K562 (cell line): ENCODE results near the gene UBE2H. TPM values are rescaled to one million over a fixed set of nuclear protein-coding genes. Genes with fewer than 3 reads are reported as not detected.

Experiments used
- GATA2 ChIP-seq: sonication (generic); formaldehyde crosslinking; IDR thresholded peaks from 2 replicates; pipeline ENCODE4 v1.4.0; 2020; ENCODE audit warnings: mild to moderate bottlenecking, missing genetic modification reagents
- HNRNPL ChIP-seq: fragments of 200-400 bp; formaldehyde crosslinking; IDR thresholded peaks from 2 replicates; pipeline ENCODE4 v1.6.1; 2017; ENCODE audit warnings: low read depth, mild to moderate bottlenecking, low read length
- ILF3 ChIP-seq: fragments of 450-650 bp; IDR thresholded peaks from 2 replicates; pipeline ENCODE4 v1.6.1; 2018; ENCODE audit warnings: antibody characterized with exemption, mild to moderate bottlenecking, moderate library complexity, borderline replicate concordance
- MEF2A ChIP-seq: IDR thresholded peaks from 2 replicates; pipeline ENCODE4 v1.6.1; 2011; ENCODE audit warnings: low read depth, mild to moderate bottlenecking, low read length, moderate library complexity; ENCODE audit not compliant: control insufficient read depth
- MYC ChIP-seq, 2 experiments: fragments of 250-450 bp in 1 of 2; sonication (Bioruptor Pico) in 1 of 2; IDR thresholded peaks; 2 replicates each; pipeline versions ENCODE4 v1.5.1 to v1.6.1; 2012 to 2021; ENCODE audit warnings: low read depth in 2 of 2, borderline replicate concordance in 1 of 2, improper control_type of control experiment in 1 of 2, low read length in 1 of 2, mild to moderate bottlenecking in 1 of 2, moderate library complexity in 1 of 2
- NBN ChIP-seq: fragments of 450-650 bp; IDR thresholded peaks from 2 replicates; pipeline ENCODE4 v1.6.1; 2016; ENCODE audit warnings: low read depth, mild to moderate bottlenecking
- NCOA6 ChIP-seq: fragments of 450-650 bp; IDR thresholded peaks from 2 replicates; pipeline ENCODE4 v1.6.1; 2017; ENCODE audit warnings: mild to moderate bottlenecking
- NFE2 ChIP-seq: IDR thresholded peaks from 2 replicates; pipeline ENCODE4 v1.6.1; 2014; ENCODE audit warnings: antibody characterized with exemption, low read depth
- RCOR1 ChIP-seq, 2 experiments: IDR thresholded peaks; 2 replicates each; pipeline ENCODE4 v1.6.1; 2012; ENCODE audit warnings: low read depth in 2 of 2, low read length in 2 of 2, borderline replicate concordance in 1 of 2, improper control_type of control experiment in 1 of 2
- RNF2 ChIP-seq: sonication (generic); IDR thresholded peaks from 2 replicates; pipeline ENCODE4 v1.6.1; 2016
- SMARCA4 ChIP-seq: fragments of 450-650 bp; IDR thresholded peaks from 2 replicates; pipeline ENCODE4 v1.6.1; 2016
- SNIP1 ChIP-seq: fragments of 450-650 bp; IDR thresholded peaks from 2 replicates; pipeline ENCODE4 v1.7.1; 2017; ENCODE audit warnings: low read depth, mild to moderate bottlenecking
- TARDBP ChIP-seq: fragments of 450-650 bp; IDR thresholded peaks from 2 replicates; pipeline ENCODE4 v1.6.1; 2016
- TCFL5 ChIP-seq: fragments of 250-450 bp; sonication (Bioruptor Pico); conservative IDR thresholded peaks from 2 replicates; pipeline ENCODE4 v1.6.1; 2021; ENCODE audit warnings: mild to moderate bottlenecking, moderate library complexity, matching md5 sums
- USF1 ChIP-seq: sonication (generic); formaldehyde crosslinking; IDR thresholded peaks from 2 replicates; pipeline ENCODE4 v1.9.0; 2022; ENCODE audit warnings: mild to moderate bottlenecking, missing genetic modification reagents
- YY1 ChIP-seq, 3 experiments: IDR thresholded peaks; 2 replicates each; pipeline ENCODE4 v1.6.1; 2011; ENCODE audit warnings: low read length in 2 of 3, mild to moderate bottlenecking in 2 of 3, moderate library complexity in 2 of 3, borderline replicate concordance in 1 of 3, control low read depth in 1 of 3, low read depth in 1 of 3; ENCODE audit not compliant: insufficient read depth in 3 of 3, insufficient replicate concordance in 2 of 3, control insufficient read depth in 1 of 3, insufficient read length in 1 of 3; ENCODE audit errors: extremely low read depth in 1 of 3
- ZBTB11 ChIP-seq, 3 experiments: fragments of 200-800 bp in 1 of 3; fragments of 250-450 bp in 1 of 3; fragments of 450-650 bp in 1 of 3; sonication (Bioruptor Pico) in 1 of 3; sonication (Bioruptor generic) in 1 of 3; formaldehyde crosslinking in 1 of 3; IDR thresholded peaks; 2 replicates each; pipeline versions ENCODE4 v1.6.1 to v1.8.0; 2016 to 2022; ENCODE audit warnings: mild to moderate bottlenecking in 2 of 3, missing genetic modification characterization in 2 of 3, missing compliant biosample characterization in 1 of 3, moderate library complexity in 1 of 3
- ZNF175 ChIP-seq: fragments of 200-800 bp; sonication (Bioruptor generic); IDR thresholded peaks from 2 replicates; pipeline ENCODE4 v1.6.1; 2016; ENCODE audit warnings: low read depth, mild to moderate bottlenecking, missing genetic modification characterization, missing compliant biosample characterization
- ZNF324 ChIP-seq: fragments of 250-450 bp; sonication (Bioruptor Pico); IDR thresholded peaks from 2 replicates; pipeline ENCODE4 v1.4.0; 2020; ENCODE audit warnings: mild to moderate bottlenecking
- ZNF589 ChIP-seq: fragments of 200-800 bp; sonication (Bioruptor generic); IDR thresholded peaks from 2 replicates; pipeline ENCODE4 v1.6.1; 2016; ENCODE audit warnings: low read depth, missing genetic modification characterization, missing compliant biosample characterization
- ZNF75A ChIP-seq: fragments of 450-650 bp; formaldehyde crosslinking; IDR thresholded peaks from 2 replicates; pipeline ENCODE4 v1.4.0; 2020; ENCODE audit warnings: mild to moderate bottlenecking
- ZNF766 ChIP-seq: fragments of 200-800 bp; sonication (Bioruptor generic); conservative IDR thresholded peaks from 2 replicates; pipeline ENCODE4 v1.6.1; 2016; ENCODE audit warnings: missing genetic modification characterization, missing compliant biosample characterization
- ZZZ3 ChIP-seq: fragments of 450-650 bp; IDR thresholded peaks from 2 replicates; pipeline ENCODE4 v1.6.1; 2016; ENCODE audit warnings: antibody characterized with exemption, mild to moderate bottlenecking, moderate library complexity
- polyA plus RNA-seq, 8 experiments: library from polyadenylated mRNA; depleted of rRNA in 4 of 8; stranded (reverse) in 5 of 8; unstranded in 3 of 8; fragments of >200 nt; fragmentation: Nextera tagmentation in 2 of 8; fragmentation: Illumina TruSeq in 1 of 8; extraction: Ambion mirVana in 2 of 8; extraction: Trizol in 1 of 8; gene quantifications; 2 replicates each; pipeline versions ENCODE4 v1.2.1 to v1.2.3, GENCODE V29; 2011 to 2014; ENCODE audit warnings: inconsistent platforms in 1 of 8, missing spikeins in 1 of 8
- total RNA-seq, 7 experiments: library from RNA; depleted of rRNA in 6 of 7; stranded (reverse); fragments of >200 nt in 6 of 7; fragmentation: Illumina TruSeq in 2 of 7; extraction: Trizol in 2 of 7; gene quantifications; 2 replicates each; pipeline versions ENCODE4 v1.2.1 to v1.2.3, GENCODE V29; 2011 to 2021; ENCODE audit warnings: low replicate concordance in 1 of 7
- TF ChIP-seq, protein P1 (sequence below), 2 experiments: fragments of 200-800 bp in 1 of 2; sonication (Bioruptor generic) in 1 of 2; sonication (generic) in 1 of 2; formaldehyde crosslinking in 1 of 2; IDR thresholded peaks in 1 of 2; conservative IDR thresholded peaks in 1 of 2; 2 replicates each; pipeline versions ENCODE4 v1.5.0 to v1.6.1; 2016 to 2020; ENCODE audit warnings: missing compliant biosample characterization in 1 of 2, missing genetic modification characterization in 1 of 2, missing genetic modification reagents in 1 of 2

Gene UBE2H
- total and polyA plus RNA-seq, 9 of the 15 experiments (the other 6 are each of a cell fraction or from before 2014, with no cell fraction given), result 6.3 to 33.0 (median 13.3) TPM

- TF ChIP-seq ZBTB11 (CRISPR knock-in tag; IDR thresholded peaks at IDR 0.05), result 0 out of 6 replicates have a peak, but pooled peaks of 1 of the 3 experiments have one; percentile 4
- no peak for TF ChIP-seq MYC (IDR thresholded peaks at IDR 0.05; ENCODE audit: low read depth, low read length)
- no peak for TF ChIP-seq MYC (CRISPR knock-in tag; IDR thresholded peaks at IDR 0.05; ENCODE audit: borderline replicate concordance, low read depth)
- TF ChIP-seq ZNF324 (CRISPR knock-in tag), result no peak
- TF ChIP-seq HNRNPL, result no peak
- TF ChIP-seq RNF2, result no peak
- no peak for TF ChIP-seq ILF3
- TF ChIP-seq ZNF766 (CRISPR knock-in tag), result peak; percentile 74
- 0 out of 2 replicates have a peak, but pooled peaks have one; percentile 34 for TF ChIP-seq ZNF75A
- no peak for TF ChIP-seq NBN
- no peak for TF ChIP-seq SMARCA4
- no peak for TF ChIP-seq SNIP1
- TF ChIP-seq TCFL5 (CRISPR knock-in tag), result no peak
- TF ChIP-seq TARDBP, result no peak
- TF ChIP-seq MEF2A, result no peak
- TF ChIP-seq ZNF589 (CRISPR knock-in tag), result no peak
- TF ChIP-seq USF1, result no peak
- TF ChIP-seq, protein P1, sequence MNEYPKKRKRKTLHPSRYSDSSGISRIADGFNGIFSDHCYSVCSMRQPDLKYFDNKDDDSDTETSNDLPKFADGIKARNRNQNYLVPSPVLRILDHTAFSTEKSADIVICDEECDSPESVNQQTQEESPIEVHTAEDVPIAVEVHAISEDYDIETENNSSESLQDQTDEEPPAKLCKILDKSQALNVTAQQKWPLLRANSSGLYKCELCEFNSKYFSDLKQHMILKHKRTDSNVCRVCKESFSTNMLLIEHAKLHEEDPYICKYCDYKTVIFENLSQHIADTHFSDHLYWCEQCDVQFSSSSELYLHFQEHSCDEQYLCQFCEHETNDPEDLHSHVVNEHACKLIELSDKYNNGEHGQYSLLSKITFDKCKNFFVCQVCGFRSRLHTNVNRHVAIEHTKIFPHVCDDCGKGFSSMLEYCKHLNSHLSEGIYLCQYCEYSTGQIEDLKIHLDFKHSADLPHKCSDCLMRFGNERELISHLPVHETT (CRISPR knock-in tag; conservative IDR thresholded peaks at IDR 0.05 in 1 of 2, IDR thresholded peaks at IDR 0.05 in 1 of 2), result no peak
- 0 out of 2 replicates have a peak, but pooled peaks have one; percentile 23 for TF ChIP-seq ZNF175 (CRISPR knock-in tag)
- no peak for TF ChIP-seq NFE2
- TF ChIP-seq RCOR1 (IDR thresholded peaks at IDR 0.05; ENCODE audit: borderline replicate concordance in 1 of 2, low read depth in 2 of 2, low read length in 2 of 2), result no peak
- TF ChIP-seq ZZZ3, result no peak
- no peak for TF ChIP-seq YY1 (IDR thresholded peaks at IDR 0.05; ENCODE audit: borderline replicate concordance in 1 of 3, control insufficient read depth in 1 of 3, extremely low read depth in 1 of 3, insufficient read depth in 3 of 3, insufficient read length in 1 of 3, insufficient replicate concordance in 2 of 3, low read depth in 1 of 3, low read length in 2 of 3)
- no peak for TF ChIP-seq NCOA6
- TF ChIP-seq GATA2 (CRISPR knock-in tag), result 0 out of 2 replicates have a peak, but pooled peaks have one; percentile 39
Observed at GRCh38 chr7:129866251-129866650, 86.5 kb downstream of the UBE2H start (continued).
